Measurements from ENCODE around the gene C1QL3. TPM values are rescaled to one million over a fixed set of nuclear protein-coding genes. Genes with fewer than 3 reads are reported as not detected.

The C1QL3 gene
- total RNA-seq: 0.05 and 0.07 TPM in 2 replicates

GRCh38 chr10:16521311-16522016 is at the start of gene C1QL3:
Gene C1QL3 (minus strand): TSS chr10:16521879. CDS start chr10:16521065, 814 bp downstream.

Other genes with a start within 250 kb of the C1QL3 start
- 8.4 and 10.0 TPM in 2 replicates for gene PTER, start 84.9 kb downstream of the C1QL3 start, total RNA-seq